HL-60 (cell line): Measurements from ENCODE around the gene ADGRG7.

Source experiments
- DNase-seq, 2 experiments: peaks; one replicate each; pipeline ENCODE4 v3.0.0-alpha.2; 2010 to 2020; ENCODE audit warnings: low read depth in 1 of 2, low spot score in 1 of 2
- H3K27ac ChIP-seq: fragments of 250-450 bp; sonication (Bioruptor Pico); replicated peaks from 2 replicates; pipeline ENCODE4 v1.5.1; 2020; ENCODE audit warnings: mild to moderate bottlenecking, moderate library complexity
- H3K27me3 ChIP-seq: fragments of 250-450 bp; sonication (Bioruptor Pico); 2 replicates; pipeline ENCODE4 v1.5.1; 2021; ENCODE audit warnings: mild to moderate bottlenecking, moderate library complexity; ENCODE audit not compliant: insufficient read depth, poor library complexity, severe bottlenecking
- H3K4me3 ChIP-seq: replicated peaks from 2 replicates; pipeline ENCODE4 v1.5.1; 2011; ENCODE audit warnings: mild to moderate bottlenecking, control low read depth, low read length; ENCODE audit not compliant: insufficient read depth
- GABPA ChIP-seq: IDR thresholded peaks from 2 replicates; pipeline ENCODE4 v1.6.1; 2012; ENCODE audit warnings: low read depth
- POLR2AphosphoS5 ChIP-seq: IDR thresholded peaks from 2 replicates; pipeline ENCODE4 v1.6.1; 2012; ENCODE audit warnings: low read depth
- SPI1 ChIP-seq: IDR thresholded peaks from 2 replicates; pipeline ENCODE4 v1.6.1; 2012; ENCODE audit warnings: low read depth, mild to moderate bottlenecking, borderline replicate concordance
- TF ChIP-seq, protein P1 (sequence below): IDR thresholded peaks from 2 replicates; pipeline ENCODE4 v1.6.1; 2012; ENCODE audit warnings: low read depth; ENCODE audit not compliant: insufficient replicate concordance
- TF ChIP-seq, protein P2 (sequence below): IDR thresholded peaks from one replicate; pipeline ENCODE4 v1.5.1; 2011; ENCODE audit warnings: low read length, control low read depth, inconsistent platforms; ENCODE audit not compliant: insufficient read depth

The ADGRG7 gene

DNA sequence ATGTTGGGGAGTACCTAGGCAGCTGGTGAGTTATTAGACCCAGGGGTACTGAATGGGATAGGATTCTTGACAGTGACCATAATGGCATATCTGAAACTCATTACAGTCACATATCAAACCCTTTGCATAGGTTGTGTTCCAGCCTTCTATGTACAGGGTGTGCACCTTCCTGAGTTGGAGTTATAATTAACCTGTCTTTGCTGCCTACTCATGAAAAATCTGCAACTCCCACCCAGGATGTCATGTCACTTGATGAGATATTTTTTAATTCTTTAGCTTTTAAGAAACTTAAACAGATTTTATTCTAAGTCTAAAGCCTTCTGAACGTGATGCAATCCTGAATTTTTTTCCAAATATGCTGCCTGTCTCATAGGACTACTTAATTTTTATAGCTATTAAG, 21.1 kb upstream of the ADGRG7 start:
- TF ChIP-seq, protein P1, sequence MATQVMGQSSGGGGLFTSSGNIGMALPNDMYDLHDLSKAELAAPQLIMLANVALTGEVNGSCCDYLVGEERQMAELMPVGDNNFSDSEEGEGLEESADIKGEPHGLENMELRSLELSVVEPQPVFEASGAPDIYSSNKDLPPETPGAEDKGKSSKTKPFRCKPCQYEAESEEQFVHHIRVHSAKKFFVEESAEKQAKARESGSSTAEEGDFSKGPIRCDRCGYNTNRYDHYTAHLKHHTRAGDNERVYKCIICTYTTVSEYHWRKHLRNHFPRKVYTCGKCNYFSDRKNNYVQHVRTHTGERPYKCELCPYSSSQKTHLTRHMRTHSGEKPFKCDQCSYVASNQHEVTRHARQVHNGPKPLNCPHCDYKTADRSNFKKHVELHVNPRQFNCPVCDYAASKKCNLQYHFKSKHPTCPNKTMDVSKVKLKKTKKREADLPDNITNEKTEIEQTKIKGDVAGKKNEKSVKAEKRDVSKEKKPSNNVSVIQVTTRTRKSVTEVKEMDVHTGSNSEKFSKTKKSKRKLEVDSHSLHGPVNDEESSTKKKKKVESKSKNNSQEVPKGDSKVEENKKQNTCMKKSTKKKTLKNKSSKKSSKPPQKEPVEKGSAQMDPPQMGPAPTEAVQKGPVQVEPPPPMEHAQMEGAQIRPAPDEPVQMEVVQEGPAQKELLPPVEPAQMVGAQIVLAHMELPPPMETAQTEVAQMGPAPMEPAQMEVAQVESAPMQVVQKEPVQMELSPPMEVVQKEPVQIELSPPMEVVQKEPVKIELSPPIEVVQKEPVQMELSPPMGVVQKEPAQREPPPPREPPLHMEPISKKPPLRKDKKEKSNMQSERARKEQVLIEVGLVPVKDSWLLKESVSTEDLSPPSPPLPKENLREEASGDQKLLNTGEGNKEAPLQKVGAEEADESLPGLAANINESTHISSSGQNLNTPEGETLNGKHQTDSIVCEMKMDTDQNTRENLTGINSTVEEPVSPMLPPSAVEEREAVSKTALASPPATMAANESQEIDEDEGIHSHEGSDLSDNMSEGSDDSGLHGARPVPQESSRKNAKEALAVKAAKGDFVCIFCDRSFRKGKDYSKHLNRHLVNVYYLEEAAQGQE: no peak
- no peak for TF ChIP-seq SPI1
- TF ChIP-seq, protein P2, sequence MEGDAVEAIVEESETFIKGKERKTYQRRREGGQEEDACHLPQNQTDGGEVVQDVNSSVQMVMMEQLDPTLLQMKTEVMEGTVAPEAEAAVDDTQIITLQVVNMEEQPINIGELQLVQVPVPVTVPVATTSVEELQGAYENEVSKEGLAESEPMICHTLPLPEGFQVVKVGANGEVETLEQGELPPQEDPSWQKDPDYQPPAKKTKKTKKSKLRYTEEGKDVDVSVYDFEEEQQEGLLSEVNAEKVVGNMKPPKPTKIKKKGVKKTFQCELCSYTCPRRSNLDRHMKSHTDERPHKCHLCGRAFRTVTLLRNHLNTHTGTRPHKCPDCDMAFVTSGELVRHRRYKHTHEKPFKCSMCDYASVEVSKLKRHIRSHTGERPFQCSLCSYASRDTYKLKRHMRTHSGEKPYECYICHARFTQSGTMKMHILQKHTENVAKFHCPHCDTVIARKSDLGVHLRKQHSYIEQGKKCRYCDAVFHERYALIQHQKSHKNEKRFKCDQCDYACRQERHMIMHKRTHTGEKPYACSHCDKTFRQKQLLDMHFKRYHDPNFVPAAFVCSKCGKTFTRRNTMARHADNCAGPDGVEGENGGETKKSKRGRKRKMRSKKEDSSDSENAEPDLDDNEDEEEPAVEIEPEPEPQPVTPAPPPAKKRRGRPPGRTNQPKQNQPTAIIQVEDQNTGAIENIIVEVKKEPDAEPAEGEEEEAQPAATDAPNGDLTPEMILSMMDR: no peak
- TF ChIP-seq POLR2AphosphoS5: no peak
- TF ChIP-seq GABPA: no peak
- no peaks in the 10 kb centered on the region for H3K27me3 ChIP-seq
- H3K27ac ChIP-seq: no peak overlapping the region
- DNase-seq: no peak
- no peak overlapping the region for H3K4me3 ChIP-seq

DNA sequence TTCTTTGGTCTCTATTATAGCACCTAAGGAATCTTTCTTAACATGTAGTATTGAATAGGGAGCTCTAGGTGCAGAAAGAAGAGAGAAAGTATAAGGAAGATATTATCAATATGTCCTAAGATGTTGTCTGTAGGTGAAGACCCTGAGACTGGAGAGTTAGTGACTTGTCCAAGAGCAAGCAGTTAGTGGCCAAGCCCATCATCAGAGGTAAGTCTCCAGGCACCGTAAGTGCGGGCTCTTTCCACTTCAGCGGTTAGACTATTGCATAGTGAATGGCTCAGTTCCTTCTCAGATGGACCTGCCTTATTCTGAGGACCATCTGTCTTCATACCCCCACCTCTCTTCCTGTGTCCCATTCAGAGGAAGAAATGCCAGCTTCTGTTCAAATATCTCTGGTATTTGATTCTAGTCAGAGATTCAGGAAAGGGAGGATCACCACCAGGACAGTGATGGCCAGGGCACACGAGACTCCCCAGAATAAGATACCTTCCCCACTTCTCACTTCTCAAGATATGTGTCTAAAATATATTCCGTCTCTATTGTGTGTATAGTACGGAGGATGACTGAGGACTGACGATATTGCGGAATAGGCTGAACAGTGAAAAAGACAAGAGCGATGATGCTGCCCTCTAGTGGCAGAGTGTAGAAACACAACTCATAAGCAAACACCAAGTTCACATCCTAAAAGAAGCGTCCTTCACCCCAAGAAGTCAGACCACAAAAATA, 19.1 kb upstream of the ADGRG7 start:
- Histone ChIP-seq H3K27ac (no peak overlapping the region), H3K4me3 (no peak overlapping the region), H3K27me3 (no peaks in the 10 kb centered on the region)
- peak; percentile 66 to 68 for DNase-seq
- TF ChIP-seq GABPA (no peak), SPI1 (no peak), POLR2AphosphoS5 (no peak)
- TF ChIP-seq, protein P2: peak; percentile 74
- TF ChIP-seq, protein P1: no peak

DNA sequence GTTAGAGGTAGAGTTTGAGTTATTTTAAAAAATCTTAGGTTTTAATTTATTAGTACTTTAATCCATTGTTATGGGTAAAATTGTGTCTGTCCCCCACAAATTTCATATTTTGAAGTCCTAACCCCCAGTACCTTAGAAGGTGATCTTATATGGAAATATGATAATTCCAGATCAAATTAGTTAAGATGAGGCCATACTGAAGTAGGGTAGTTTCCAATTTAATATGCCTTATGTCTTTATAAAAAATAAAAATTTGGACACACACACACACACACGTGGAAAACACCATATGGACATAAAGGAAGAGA, 18.6 kb upstream of the ADGRG7 start:
- H3K27ac ChIP-seq: no peak overlapping the region
- no peak for TF ChIP-seq POLR2AphosphoS5
- no peak for TF ChIP-seq GABPA
- TF ChIP-seq, protein P2: no peak
- TF ChIP-seq, protein P1: no peak
- no peak for TF ChIP-seq SPI1
- DNase-seq: no peak
- no peaks in the 10 kb centered on the region for H3K27me3 ChIP-seq
- no peak overlapping the region for H3K4me3 ChIP-seq
